Sigmoid colon (tissue), 7 donors: ENCODE data around the gene CACNA1E. TPM values are rescaled to one million over a fixed set of nuclear protein-coding genes. Genes with fewer than 3 reads are reported as not detected.

Experiments used
- DNase-seq: peaks from one replicate; pipeline ENCODE4 v3.0.0-alpha.2; 2019
- H3K27ac ChIP-seq, 4 donors: fragments of 200-600 bp; sonication (generic); one replicate each; pipeline ENCODE4 v1.5.1; 2016 to 2019; ENCODE audit warnings: mild to moderate bottlenecking in 1 of 4
- H3K27me3 ChIP-seq, 3 donors: fragments of 200-600 bp; sonication (generic); one replicate each; pipeline ENCODE4 v1.5.1; 2019; ENCODE audit warnings: mild to moderate bottlenecking in 1 of 3
- H3K36me3 ChIP-seq, 4 donors: fragments of 200-600 bp; sonication (generic); one replicate each; pipeline ENCODE4 v1.5.1; 2016 to 2019
- H3K4me1 ChIP-seq, 4 donors: fragments of 200-600 bp; sonication (generic); one replicate each; pipeline ENCODE4 v1.5.1; 2017 to 2019
- H3K4me3 ChIP-seq, 4 donors: fragments of 200-600 bp; sonication (generic); one replicate each; pipeline ENCODE4 v1.5.1; 2017 to 2019; ENCODE audit warnings: mild to moderate bottlenecking in 2 of 4, moderate library complexity in 1 of 4
- H3K9me3 ChIP-seq, 4 donors: fragments of 200-600 bp in 3 of 4; sonication (generic) in 3 of 4; one replicate each; pipeline versions ENCODE4 v1.5.1 to v1.6.1; 2013 to 2019
- EP300 ChIP-seq, 4 donors: sonication (generic); formaldehyde crosslinking; IDR thresholded peaks; one replicate each; pipeline ENCODE4 v1.6.1; 2017; ENCODE audit warnings: antibody characterized with exemption in 4 of 4
- POLR2A ChIP-seq, 2 donors: fragments of 450-650 bp; IDR thresholded peaks; one replicate each; pipeline ENCODE4 v1.6.1; 2016; ENCODE audit warnings: antibody characterized with exemption in 2 of 2, mild to moderate bottlenecking in 2 of 2, moderate library complexity in 2 of 2
- POLR2AphosphoS5 ChIP-seq, 4 donors: sonication (generic); formaldehyde crosslinking; IDR thresholded peaks; one replicate each; pipeline ENCODE4 v1.6.1; 2017; ENCODE audit warnings: antibody characterized with exemption in 4 of 4
- WGBS, 2 donors: extraction: QIAGEN DNeasy Blood & Tissue Kit; methylation state at CpG; one replicate each; pipeline ENCODE4 v1.1.7; 2013; 5-methylcytosine and 5-hydroxymethylcytosine counted together
- intact Hi-C: fragments of 100-400 bp; cut with DNase I; formaldehyde crosslinking; loops from one replicate; pipeline ENCODE4 v1.15.1; 2023
- polyA plus RNA-seq, 3 donors: library from polyadenylated mRNA; stranded (reverse); fragments of 200-250 nt; gene quantifications; one replicate each; pipeline ENCODE4 v1.2.3, GENCODE V29; 2013
- total RNA-seq, 4 donors: library from RNA; depleted of rRNA; stranded (reverse); fragments of >200 nt; gene quantifications; one replicate each; pipeline ENCODE4 v1.1.0, GENCODE V29; 2016
- TF ChIP-seq, protein P1 (sequence below), 4 experiments: fragments of 450-650 bp in 3 of 4; fragments of 200-600 bp in 1 of 4; IDR thresholded peaks; one replicate each; pipeline ENCODE4 v1.5.1; 2016 to 2019; ENCODE audit warnings: antibody characterized with exemption in 4 of 4, mild to moderate bottlenecking in 3 of 4, moderate library complexity in 2 of 4
- donor health status: healthy with polysubstance abuse.
- donor health status: Bipolar disorder and iron deficiency.
- donor health status: healthy.

Gene CACNA1E
- total and polyA plus RNA-seq, 7 donors: 0.16 to 1.1 (median 0.36) TPM; not detected in 2

DNA sequence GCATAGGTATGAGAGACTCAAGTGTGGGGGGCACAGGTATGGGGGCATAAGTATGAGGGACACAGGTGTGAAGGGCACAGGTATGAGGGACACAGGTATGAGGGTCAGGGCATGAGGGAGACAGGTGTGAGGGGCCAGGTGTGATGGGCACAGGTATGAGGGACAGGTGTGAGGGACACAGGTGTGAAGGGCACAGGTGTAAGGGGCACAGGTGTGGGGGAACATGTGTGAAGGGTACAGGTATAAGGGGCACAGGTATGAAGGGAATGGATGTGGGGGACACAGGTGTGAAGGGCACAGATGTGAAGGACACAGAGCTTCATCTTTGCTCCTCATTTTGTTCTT lies 41.2 kb upstream of the CACNA1E start:
- H3K27me3 ChIP-seq: no peaks in the 10 kb centered on the region
- intact Hi-C loops: no loop called here
- no peak for DNase-seq
- H3K4me3 ChIP-seq: no peak overlapping the region
- peaks cover 0 to 6% (median 0%) of the 10 kb centered on the region in 4 donors for H3K4me1 ChIP-seq
- no peaks in the 10 kb centered on the region for H3K9me3 ChIP-seq
- TF ChIP-seq EP300 (IDR thresholded peaks at IDR 0.05): no peak
- no peak for TF ChIP-seq POLR2AphosphoS5 (IDR thresholded peaks at IDR 0.05)
- TF ChIP-seq, protein P1, sequence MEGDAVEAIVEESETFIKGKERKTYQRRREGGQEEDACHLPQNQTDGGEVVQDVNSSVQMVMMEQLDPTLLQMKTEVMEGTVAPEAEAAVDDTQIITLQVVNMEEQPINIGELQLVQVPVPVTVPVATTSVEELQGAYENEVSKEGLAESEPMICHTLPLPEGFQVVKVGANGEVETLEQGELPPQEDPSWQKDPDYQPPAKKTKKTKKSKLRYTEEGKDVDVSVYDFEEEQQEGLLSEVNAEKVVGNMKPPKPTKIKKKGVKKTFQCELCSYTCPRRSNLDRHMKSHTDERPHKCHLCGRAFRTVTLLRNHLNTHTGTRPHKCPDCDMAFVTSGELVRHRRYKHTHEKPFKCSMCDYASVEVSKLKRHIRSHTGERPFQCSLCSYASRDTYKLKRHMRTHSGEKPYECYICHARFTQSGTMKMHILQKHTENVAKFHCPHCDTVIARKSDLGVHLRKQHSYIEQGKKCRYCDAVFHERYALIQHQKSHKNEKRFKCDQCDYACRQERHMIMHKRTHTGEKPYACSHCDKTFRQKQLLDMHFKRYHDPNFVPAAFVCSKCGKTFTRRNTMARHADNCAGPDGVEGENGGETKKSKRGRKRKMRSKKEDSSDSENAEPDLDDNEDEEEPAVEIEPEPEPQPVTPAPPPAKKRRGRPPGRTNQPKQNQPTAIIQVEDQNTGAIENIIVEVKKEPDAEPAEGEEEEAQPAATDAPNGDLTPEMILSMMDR (IDR thresholded peaks at IDR 0.05): no peak
- TF ChIP-seq POLR2A (IDR thresholded peaks at IDR 0.05): no peak
- no peaks in the 10 kb centered on the region for H3K36me3 ChIP-seq
- H3K27ac ChIP-seq: no peak overlapping the region

DNA sequence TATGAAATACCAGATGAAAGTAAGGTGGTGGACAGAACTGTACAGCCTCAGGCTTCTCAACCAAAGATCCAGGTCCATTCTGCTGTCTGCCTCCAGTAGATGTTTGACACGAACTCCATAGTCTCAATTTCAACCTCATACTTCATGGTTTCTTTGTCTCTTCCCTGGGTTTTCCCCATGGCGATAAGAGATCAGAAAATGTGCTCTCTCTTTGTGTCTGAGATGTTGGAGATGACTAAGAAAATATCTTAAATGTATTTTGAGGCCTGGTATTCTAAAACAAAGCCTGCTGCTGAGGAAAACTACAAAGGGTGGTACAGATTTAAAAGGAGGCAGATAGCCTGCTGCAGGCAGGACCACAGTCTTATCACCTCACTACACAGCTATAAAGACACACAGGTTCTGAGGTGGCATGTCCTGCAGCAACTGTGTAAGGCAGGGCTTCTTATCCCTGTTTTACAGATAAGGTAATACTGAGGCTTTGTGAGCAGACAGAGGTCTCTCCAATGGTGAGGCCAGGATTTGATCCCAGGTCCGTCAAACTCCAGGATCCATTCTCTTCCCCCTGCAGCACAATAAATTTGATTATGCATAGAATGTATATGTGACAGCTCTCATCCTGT lies 40.0 kb upstream of the CACNA1E start:
- WGBS, 2 donors: 83 to 86% methylated on average over 3 of the region's 3 CpGs
- intact Hi-C loops: no loop called here
- Histone ChIP-seq H3K4me1 (peaks cover 0 to 6% (median 0%) of the 10 kb centered on the region in 4 donors), H3K36me3 (no peaks in the 10 kb centered on the region), H3K27me3 (no peaks in the 10 kb centered on the region), H3K4me3 (no peak overlapping the region), H3K9me3 (no peaks in the 10 kb centered on the region), H3K27ac (no peak overlapping the region)
- no peak for TF ChIP-seq POLR2AphosphoS5 (IDR thresholded peaks at IDR 0.05)
- TF ChIP-seq, protein P1 (IDR thresholded peaks at IDR 0.05): no peak
- TF ChIP-seq POLR2A (IDR thresholded peaks at IDR 0.05): no peak
- no peak for TF ChIP-seq EP300 (IDR thresholded peaks at IDR 0.05)
- no peak for DNase-seq

GRCh38 chr1:181445436-181445835 lies 37.9 kb upstream of the CACNA1E start:
- Histone ChIP-seq H3K4me1 (peaks cover 0 to 6% (median 0%) of the 10 kb centered on the region in 4 donors), H3K27me3 (no peaks in the 10 kb centered on the region), H3K36me3 (no peaks in the 10 kb centered on the region), H3K4me3 (no peak overlapping the region), H3K9me3 (no peaks in the 10 kb centered on the region), H3K27ac (no peak overlapping the region)
- TF ChIP-seq EP300 (IDR thresholded peaks at IDR 0.05): no peak
- no peak for DNase-seq
- intact Hi-C loops: no loop called here

DNA sequence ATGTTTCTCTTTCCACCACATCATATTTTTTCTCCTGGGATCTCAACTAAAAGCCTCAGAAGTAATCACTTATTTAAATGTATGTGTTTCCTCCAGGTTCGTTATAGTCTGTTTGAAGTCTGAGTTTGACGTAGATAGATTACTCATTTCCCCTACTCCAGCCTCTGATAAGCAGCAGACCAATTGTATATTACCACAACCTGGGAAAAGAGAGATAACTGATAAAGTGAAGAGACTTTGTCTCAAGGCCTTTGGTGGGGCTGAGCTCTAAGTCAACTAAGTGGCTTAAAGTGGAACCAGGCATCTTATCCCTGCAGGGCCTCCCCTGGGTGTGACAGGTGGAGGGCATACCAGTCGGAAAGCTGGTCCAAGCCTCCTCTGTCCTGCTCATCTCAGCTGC lies 34.9 kb upstream of the CACNA1E start:
- TF ChIP-seq, protein P1 (IDR thresholded peaks at IDR 0.05): no peak
- no peak for TF ChIP-seq POLR2A (IDR thresholded peaks at IDR 0.05)
- TF ChIP-seq POLR2AphosphoS5 (IDR thresholded peaks at IDR 0.05): no peak
- no peak for TF ChIP-seq EP300 (IDR thresholded peaks at IDR 0.05)
- H3K36me3 ChIP-seq: no peaks in the 10 kb centered on the region
- intact Hi-C loops: no loop called here
- H3K9me3 ChIP-seq: no peaks in the 10 kb centered on the region
- 72 to 75% methylated on average over 3 of the region's 3 CpGs for WGBS, 2 donors
- no peaks in the 10 kb centered on the region for H3K27me3 ChIP-seq
- H3K4me3 ChIP-seq: no peak overlapping the region
- DNase-seq: no peak
- no peak overlapping the region for H3K27ac ChIP-seq
- no peaks in the 10 kb centered on the region for H3K4me1 ChIP-seq

DNA sequence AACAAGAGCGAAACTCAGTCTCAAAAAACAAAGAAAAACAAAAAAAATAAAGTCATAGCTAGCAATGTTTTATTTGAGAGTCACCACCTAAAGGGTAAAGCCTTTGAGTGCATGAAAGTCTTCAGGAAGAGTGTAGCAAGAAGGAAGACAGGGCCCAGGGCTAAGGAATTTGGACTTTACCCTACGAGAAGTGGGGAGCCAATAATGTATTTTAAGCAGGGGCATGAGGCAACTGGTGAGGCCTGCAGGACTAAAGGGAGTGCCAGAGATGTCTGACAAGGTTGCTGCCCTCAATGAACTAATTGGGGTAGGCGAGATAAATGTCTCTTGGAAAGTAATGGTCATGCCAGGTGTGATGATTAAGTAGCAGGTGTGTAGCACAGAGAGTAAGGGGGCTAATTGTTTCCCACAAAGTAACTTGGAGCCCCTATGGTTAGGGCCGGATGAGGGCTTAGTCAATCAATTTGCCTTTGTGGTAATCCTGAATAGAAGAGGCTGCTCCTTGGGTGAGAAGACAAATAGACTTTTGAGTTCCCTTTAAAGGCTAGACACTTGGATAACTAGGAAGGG lies 31.6 kb upstream of the CACNA1E start:
- Histone ChIP-seq H3K4me3 (no peak overlapping the region), H3K9me3 (peaks cover 0 to under 1% (median 0%) of the 10 kb centered on the region in 4 donors), H3K36me3 (no peaks in the 10 kb centered on the region), H3K27ac (no peak overlapping the region), H3K4me1 (no peaks in the 10 kb centered on the region), H3K27me3 (no peaks in the 10 kb centered on the region)
- intact Hi-C loops: no loop called here
- 63 to 82% methylated on average over 4 of the region's 4 CpGs for WGBS, 2 donors
- TF ChIP-seq, protein P1 (IDR thresholded peaks at IDR 0.05): no peak
- no peak for TF ChIP-seq POLR2AphosphoS5 (IDR thresholded peaks at IDR 0.05)
- TF ChIP-seq POLR2A (IDR thresholded peaks at IDR 0.05): no peak
- no peak for TF ChIP-seq EP300 (IDR thresholded peaks at IDR 0.05)
- DNase-seq: no peak
